GM12865 (cell line): Measurements from ENCODE around the gene PTPRM.

ENCODE experiments used
- DNase-seq: peaks from one replicate; pipeline ENCODE4 v3.0.0; 2010; ENCODE audit warnings: low read depth
- H3K4me3 ChIP-seq: 2 replicates; pipeline ENCODE4 v1.5.1; 2011; ENCODE audit warnings: mild to moderate bottlenecking, low read depth, low read length, control low read depth
- CTCF ChIP-seq: IDR thresholded peaks from 2 replicates; pipeline ENCODE4 v1.5.1; 2011; ENCODE audit warnings: low read length, control low read depth, low read depth, inconsistent platforms; ENCODE audit not compliant: insufficient read depth; ENCODE audit errors: missing control alignments

PTPRM gene

GRCh38 chr18:8019600-8019999 lies 452.5 kb downstream of the PTPRM start:
- DNase-seq: no peak
- TF ChIP-seq CTCF: no peak
- H3K4me3 ChIP-seq: no peak overlapping the region

- no peak for DNase-seq
- TF ChIP-seq CTCF: no peak
- no peak overlapping the region for H3K4me3 ChIP-seq
Observed at GRCh38 chr18:8020132-8020846, 453.2 kb downstream of the PTPRM start.

GRCh38 chr18:8029061-8029460 lies 461.9 kb downstream of the PTPRM start:
- TF ChIP-seq CTCF: no peak
- no peak for DNase-seq

GRCh38 chr18:8029731-8030130 lies 462.6 kb downstream of the PTPRM start:
- no peak for DNase-seq
- no peak for TF ChIP-seq CTCF
- no peak overlapping the region for H3K4me3 ChIP-seq

More at GRCh38 chr18:8029061-8029460, 461.9 kb downstream of the PTPRM start:
- H3K4me3 ChIP-seq: no peak overlapping the region

- no peak for DNase-seq
- TF ChIP-seq CTCF: no peak
- no peak overlapping the region for H3K4me3 ChIP-seq
Observed at GRCh38 chr18:8030201-8030600, 463.1 kb downstream of the PTPRM start.

GRCh38 chr18:8031496-8031895 lies 464.4 kb downstream of the PTPRM start:
- no peak for DNase-seq
- no peak overlapping the region for H3K4me3 ChIP-seq
- no peak for TF ChIP-seq CTCF

- no peak overlapping the region for H3K4me3 ChIP-seq
- no peak for TF ChIP-seq CTCF
- DNase-seq: no peak
Observed at GRCh38 chr18:8034674-8035073, 467.6 kb downstream of the PTPRM start.
